ENCODE results near the gene CYSLTR2. TPM values are rescaled to one million over a fixed set of nuclear protein-coding genes. Genes with fewer than 3 reads are reported as not detected.

CYSLTR2 gene
- total and polyA plus RNA-seq, 9 of the 15 experiments (the other 6 are each of a cell fraction or from before 2014, with no cell fraction given): not detected

DNA sequence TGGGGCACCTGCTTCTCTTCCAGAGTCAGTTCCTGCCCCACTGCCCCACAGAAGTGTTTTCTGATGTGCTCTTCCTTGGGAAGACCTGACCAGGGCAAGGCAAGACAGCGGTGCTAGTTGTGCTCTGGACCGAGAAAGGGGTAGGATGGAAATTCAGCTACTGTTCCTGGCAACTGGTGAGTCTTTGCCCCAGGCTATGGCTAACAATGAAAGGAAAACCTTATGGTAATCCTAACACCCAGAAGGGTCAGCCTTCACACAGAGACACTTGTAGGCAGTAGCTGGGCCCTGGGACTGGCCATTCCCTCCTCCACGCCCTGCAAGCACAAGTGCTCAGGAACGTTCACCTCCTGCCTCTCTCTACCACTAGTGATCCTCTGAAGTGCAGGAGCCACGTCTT is 9.6 kb upstream of the CYSLTR2 start:
- Histone ChIP-seq H3K4me2 (ENCODE audit: insufficient read depth, low read length) (no peak overlapping the region), H3K4me1 (replicated peaks in 1 of 2; ENCODE audit: control insufficient read depth in 2 of 2, insufficient read depth in 2 of 2, low read length in 2 of 2) (peaks cover 0 to 8% of the 10 kb centered on the region in 2 experiments; a peak in 3 of 5 replicates), H3K4me3 (no peak overlapping the region), H3K27me3 (ENCODE audit: control insufficient read depth in 2 of 2, insufficient read depth in 2 of 2, low read length in 2 of 2) (peaks cover 0 to 5% of the 10 kb centered on the region in 2 experiments; a peak in 2 of 5 replicates), H3K9ac (ENCODE audit: insufficient read depth in 1 of 2, low read depth in 2 of 2, low read length in 2 of 2) (no peak overlapping the region), H3K79me2 (ENCODE audit: control insufficient read depth, insufficient read depth, low read length) (no peaks in the 10 kb centered on the region), H3K36me3 (ENCODE audit: control insufficient read depth, insufficient read depth, low read length) (no peaks in the 10 kb centered on the region), H3K9me3 (replicated peaks; ENCODE audit: control insufficient read depth, insufficient read depth, low read depth, low read length) (no peaks in the 10 kb centered on the region), H4K20me1 (replicated peaks; ENCODE audit: control insufficient read depth, insufficient read depth, low read length) (no peaks in the 10 kb centered on the region), H3K9me1 (ENCODE audit: control insufficient read depth, insufficient read depth, low read length) (no peaks in the 10 kb centered on the region), H3K27ac (ENCODE audit: extremely low read depth, low read depth, low read length) (no peak overlapping the region), H2AFZ (ENCODE audit: low read depth, low read length) (no peak overlapping the region)
- CTCF ChIA-PET (ENCODE audit: low intra/inter-chr PET ratio): no interaction called here
- no TSS peak for BruUV-seq (replicated peaks)
- intact Hi-C loops (cut with micrococcal nuclease) (no loop called here), in situ Hi-C loops (cut with MboI) (no loop called here)
- FAIRE-seq (no peak), ATAC-seq (no peak), DNase-seq (ENCODE audit: extremely low read depth in 1 of 4, low spot score in 3 of 4) (no peak)
- POLR2A ChIA-PET: no interaction called here
- 0% methylated on average over 3 of the region's 5 CpGs for WGBS (ENCODE audit: insufficient coverage, low coverage, missing lambda C conversion rate)
- TF ChIP-seq, protein P1, sequence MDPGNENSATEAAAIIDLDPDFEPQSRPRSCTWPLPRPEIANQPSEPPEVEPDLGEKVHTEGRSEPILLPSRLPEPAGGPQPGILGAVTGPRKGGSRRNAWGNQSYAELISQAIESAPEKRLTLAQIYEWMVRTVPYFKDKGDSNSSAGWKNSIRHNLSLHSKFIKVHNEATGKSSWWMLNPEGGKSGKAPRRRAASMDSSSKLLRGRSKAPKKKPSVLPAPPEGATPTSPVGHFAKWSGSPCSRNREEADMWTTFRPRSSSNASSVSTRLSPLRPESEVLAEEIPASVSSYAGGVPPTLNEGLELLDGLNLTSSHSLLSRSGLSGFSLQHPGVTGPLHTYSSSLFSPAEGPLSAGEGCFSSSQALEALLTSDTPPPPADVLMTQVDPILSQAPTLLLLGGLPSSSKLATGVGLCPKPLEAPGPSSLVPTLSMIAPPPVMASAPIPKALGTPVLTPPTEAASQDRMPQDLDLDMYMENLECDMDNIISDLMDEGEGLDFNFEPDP (CRISPR knock-in tag; IDR thresholded peaks at IDR 0.05): no peak
- TF ChIP-seq ZNF232 (CRISPR knock-in tag; IDR thresholded peaks at IDR 0.05): no peak
- no peak for TF ChIP-seq ZNF318 (IDR thresholded peaks at IDR 0.05; ENCODE audit: borderline replicate concordance in 1 of 2, low read depth in 1 of 2)
- TF ChIP-seq EGR1 (conservative IDR thresholded peaks at IDR 0.05): no peak

Data from K562 (cell line).